ENCODE results near the gene CCDC88C.

The CCDC88C gene

DNA sequence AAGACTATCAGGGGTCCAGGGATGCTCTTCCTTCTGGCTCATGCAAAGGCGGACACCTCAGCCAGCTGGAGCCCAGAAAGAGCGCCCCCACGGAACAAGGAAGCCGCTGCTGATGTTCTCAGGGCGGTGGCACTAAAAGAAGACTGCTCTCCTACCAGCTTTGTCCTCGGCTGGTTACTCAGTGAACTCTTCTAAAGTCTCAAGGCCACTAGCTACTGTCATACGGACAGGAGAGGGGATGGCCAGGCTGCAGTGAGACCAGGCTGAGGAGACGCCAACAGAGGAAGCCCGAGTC is 59.6 kb downstream of the CCDC88C start:
- no peak overlapping the region for H3K4me3 ChIP-seq (replicated peaks in 1 of 2; ENCODE audit: low read depth in 2 of 2, low read length in 2 of 2)
- TF ChIP-seq, protein P1, sequence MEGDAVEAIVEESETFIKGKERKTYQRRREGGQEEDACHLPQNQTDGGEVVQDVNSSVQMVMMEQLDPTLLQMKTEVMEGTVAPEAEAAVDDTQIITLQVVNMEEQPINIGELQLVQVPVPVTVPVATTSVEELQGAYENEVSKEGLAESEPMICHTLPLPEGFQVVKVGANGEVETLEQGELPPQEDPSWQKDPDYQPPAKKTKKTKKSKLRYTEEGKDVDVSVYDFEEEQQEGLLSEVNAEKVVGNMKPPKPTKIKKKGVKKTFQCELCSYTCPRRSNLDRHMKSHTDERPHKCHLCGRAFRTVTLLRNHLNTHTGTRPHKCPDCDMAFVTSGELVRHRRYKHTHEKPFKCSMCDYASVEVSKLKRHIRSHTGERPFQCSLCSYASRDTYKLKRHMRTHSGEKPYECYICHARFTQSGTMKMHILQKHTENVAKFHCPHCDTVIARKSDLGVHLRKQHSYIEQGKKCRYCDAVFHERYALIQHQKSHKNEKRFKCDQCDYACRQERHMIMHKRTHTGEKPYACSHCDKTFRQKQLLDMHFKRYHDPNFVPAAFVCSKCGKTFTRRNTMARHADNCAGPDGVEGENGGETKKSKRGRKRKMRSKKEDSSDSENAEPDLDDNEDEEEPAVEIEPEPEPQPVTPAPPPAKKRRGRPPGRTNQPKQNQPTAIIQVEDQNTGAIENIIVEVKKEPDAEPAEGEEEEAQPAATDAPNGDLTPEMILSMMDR (IDR thresholded peaks at IDR 0.05; ENCODE audit: low read depth, low read length) = no peak
- no peak for DNase-seq (ENCODE audit: low read depth in 2 of 2)

DNA sequence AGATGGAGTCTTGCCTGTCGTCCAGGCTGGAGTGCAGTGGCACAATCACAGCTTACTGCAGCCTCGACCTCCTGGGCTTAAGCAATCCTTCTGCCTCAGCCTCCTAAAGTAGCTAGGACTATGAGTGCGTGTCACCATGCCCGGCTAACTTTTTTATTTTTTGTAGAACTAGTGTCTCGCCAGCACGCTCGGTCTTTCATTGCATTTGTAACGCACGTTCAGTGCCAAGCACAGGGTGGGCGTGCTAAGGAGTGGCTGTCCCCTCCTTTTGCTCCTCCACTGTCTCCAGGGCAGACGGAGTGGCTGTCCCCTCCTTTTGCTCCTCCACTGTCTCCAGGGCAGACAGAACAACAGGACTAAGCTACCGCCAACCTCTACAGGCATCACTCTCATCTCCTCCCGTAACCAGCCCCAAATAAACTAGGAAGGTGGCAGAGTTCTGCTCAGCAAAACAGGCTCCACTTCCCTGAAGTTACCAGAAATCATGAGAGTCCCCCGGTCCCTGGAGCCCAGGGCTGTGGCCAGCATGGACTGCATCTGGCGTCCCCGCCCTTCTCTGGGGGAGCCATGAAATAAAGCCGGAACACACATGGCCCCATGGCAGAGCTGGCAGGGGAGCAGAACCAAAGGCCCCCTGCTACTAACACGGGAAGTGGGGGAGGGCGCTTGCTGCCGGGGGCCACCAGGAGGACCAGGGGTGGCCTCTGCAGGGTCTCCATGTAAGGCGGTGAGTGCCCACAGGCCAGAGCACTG is 60.2 kb downstream of the CCDC88C start:
- H3K4me3 ChIP-seq (replicated peaks in 1 of 2; ENCODE audit: low read depth in 2 of 2, low read length in 2 of 2) = no peak overlapping the region
- DNase-seq (ENCODE audit: low read depth in 2 of 2) = no peak
- TF ChIP-seq, protein P1 (IDR thresholded peaks at IDR 0.05; ENCODE audit: low read depth, low read length) = no peak

DNA sequence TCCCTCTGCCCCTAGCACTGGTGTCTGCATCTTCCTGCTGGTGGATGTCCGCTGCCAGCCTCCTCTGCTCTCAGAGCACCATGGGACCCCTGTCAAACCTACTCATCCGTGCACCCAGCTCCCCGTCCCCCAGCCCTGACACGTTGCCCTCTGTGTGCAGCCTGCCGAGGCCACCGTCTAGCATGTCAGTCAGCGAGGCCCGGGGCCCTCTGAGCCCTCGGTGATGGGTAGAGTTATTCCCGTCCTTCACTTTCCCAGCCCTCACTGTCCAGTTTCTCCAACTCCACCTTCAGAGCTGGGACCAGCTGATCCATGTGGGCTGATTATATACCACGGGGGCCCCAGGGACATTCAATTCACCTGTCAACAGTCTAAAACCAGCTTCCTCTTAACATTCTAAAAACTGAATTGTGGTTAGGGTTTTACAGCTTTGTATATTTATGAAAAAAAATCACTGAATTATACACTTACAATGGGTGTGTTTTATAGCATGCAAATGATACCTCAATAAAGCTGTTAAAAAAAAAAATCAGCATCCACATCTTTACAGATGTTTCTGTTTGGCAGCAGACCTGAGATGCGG is 61.3 kb downstream of the CCDC88C start:
- TF ChIP-seq, protein P1 (IDR thresholded peaks at IDR 0.05; ENCODE audit: low read depth, low read length) = no peak
- DNase-seq (ENCODE audit: low read depth in 2 of 2) = no peak
- no peak overlapping the region for H3K4me3 ChIP-seq (replicated peaks in 1 of 2; ENCODE audit: low read depth in 2 of 2, low read length in 2 of 2)

DNA sequence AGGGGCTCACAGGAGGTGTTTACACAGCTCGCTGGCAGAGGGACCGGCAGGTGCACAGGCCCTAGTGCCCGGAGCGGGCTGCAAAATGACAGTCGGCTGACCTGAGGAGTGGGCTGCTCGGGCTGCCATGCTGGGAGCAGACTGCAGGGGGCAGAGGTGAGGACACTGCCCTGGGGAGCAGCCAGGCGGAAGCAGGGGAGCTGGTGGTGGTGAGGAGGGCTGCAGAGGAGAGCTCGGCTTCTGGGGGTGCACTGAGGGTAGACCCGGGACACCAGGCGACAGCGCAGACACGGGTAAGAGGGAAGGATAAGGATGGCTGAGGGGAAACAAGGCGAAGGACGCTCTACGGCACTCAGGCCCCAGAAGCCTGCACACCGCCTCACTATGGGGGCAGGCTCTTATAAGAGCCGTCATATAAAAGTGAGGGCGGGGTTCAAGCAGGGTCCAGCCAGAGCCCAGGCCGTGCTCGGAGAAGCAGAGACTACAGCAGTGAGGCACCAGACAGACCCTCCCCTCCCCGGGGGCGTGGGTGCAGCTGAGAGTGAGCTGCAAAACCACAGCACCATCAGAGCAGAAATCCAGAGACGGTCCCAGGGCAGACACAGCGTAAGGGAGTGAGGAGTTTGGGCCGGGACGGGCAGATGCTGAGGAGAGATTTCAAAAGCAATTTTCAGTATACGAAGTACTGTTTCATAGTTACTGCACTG is 62.5 kb downstream of the CCDC88C start:
- no peak for DNase-seq (ENCODE audit: low read depth in 2 of 2)
- TF ChIP-seq, protein P1 (IDR thresholded peaks at IDR 0.05; ENCODE audit: low read depth, low read length) = peak; percentile 23
- no peak overlapping the region for H3K4me3 ChIP-seq (replicated peaks in 1 of 2; ENCODE audit: low read depth in 2 of 2, low read length in 2 of 2)

DNA sequence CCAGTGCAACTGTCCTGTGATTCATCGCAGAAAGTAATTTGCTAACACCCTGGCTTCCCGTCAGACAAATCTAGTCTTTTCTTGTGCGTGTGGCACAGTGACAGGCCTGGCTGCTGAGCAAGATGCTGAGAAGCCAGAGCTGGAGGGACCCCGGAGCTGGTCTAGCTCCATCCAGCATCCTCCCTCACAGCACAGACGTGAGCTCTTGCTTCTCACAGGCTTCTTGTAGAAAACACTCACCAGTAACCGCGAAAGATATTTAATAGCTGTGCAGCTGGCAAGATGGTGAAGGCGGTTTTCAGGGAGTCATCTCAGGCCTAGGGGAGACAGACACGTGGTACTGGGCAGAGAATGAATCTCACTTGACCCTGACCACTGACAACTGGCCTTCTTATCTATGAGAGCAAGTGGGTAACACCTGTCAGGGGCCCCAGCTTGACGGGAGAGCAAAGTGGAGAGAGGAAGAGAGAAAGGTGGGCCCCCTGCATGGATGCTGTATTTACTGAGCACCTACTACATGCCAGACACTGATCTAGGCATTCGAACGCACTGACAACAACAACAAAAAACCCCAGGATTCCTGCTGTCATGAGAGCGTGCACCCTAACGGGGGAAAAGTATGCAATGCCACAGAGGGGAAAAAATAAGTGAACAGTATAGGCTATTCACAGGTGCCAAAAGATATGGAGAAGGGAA is 63.3 kb downstream of the CCDC88C start:
- no peak overlapping the region for H3K4me3 ChIP-seq (replicated peaks in 1 of 2; ENCODE audit: low read depth in 2 of 2, low read length in 2 of 2)
- DNase-seq (ENCODE audit: low read depth in 2 of 2) = peak; percentile 38 to 50
- TF ChIP-seq, protein P1 (IDR thresholded peaks at IDR 0.05; ENCODE audit: low read depth, low read length) = no peak

DNA sequence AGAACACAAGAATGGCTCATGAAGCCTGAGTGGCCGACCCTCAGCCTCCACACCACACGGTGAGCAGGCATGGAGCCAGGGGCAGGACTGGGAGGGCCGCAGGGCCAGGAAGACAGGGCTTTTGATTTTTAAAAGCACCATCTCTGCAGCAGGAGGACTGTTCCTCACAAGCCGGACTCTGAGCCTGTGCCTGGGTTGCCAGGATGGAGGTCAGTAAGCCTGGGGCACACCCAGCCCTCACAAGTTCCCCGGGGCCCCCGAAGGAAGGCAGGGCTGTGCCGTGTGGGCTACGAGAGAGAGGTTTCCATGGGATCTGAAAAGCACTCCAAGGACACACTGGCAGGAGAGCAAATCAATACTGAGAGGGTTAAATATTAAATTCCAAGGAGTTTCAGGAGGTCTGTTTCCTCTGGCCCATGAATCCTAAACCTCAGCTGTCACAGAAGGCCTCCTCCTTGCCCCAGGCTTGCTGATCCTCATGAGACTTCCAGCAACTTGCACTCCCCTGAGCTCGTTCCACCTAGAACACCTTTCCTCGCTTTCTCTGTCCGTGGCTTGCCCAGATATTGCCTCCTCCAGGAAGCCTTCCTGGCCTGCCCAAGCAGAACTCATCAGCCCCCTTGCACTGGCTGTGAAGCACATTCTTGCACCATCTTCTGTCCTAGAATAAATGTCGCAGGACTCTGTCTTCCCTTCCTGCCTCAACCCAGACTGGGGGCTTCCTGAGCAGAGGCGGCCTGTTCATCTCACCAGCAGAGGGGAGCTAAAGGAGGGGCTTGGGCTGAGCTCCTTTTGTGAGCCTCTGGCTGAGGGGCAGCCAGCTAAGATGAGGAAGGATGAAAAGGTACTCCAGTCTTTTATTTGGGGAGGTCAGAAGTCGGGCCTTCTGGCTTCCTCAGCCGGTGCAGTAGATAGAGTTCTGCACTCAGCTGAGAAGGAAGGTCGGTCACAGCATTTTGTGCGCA is 64.6 kb downstream of the CCDC88C start:
- TF ChIP-seq, protein P1 (IDR thresholded peaks at IDR 0.05; ENCODE audit: low read depth, low read length) = no peak
- no peak overlapping the region for H3K4me3 ChIP-seq (replicated peaks in 1 of 2; ENCODE audit: low read depth in 2 of 2, low read length in 2 of 2)
- DNase-seq (ENCODE audit: low read depth in 2 of 2) = no peak

Measured in cardiac fibroblast (primary cell).